T-cell (primary cell): ENCODE measurements around the gene KRT24. TPM values are rescaled to one million over a fixed set of nuclear protein-coding genes. Genes with fewer than 3 reads are reported as not detected.
"Not testable (repeated sequence)": the region's sequence is repeated elsewhere in the genome, so short reads cannot be mapped to it uniquely, and the experiment has no call there.

ENCODE experiments used
- ATAC-seq, 4 experiments: fragments of 200-7000 bp in 3 of 4; fragments of 150-1000 bp in 1 of 4; cut with Tn5 transposase; replicated peaks in 1 of 4; 1 replicate in 3 of 4; 2 replicates in 1 of 4; pipeline ENCODE4 v1.10.0; 2021; ENCODE audit warnings: moderate library complexity in 3 of 4, mild to moderate bottlenecking in 2 of 4, moderate number of reproducible peaks in 1 of 4
- CTCF ChIA-PET, 2 donors: fragments of 300-600 bp; sonication (Branson Sonifier 250); formaldehyde crosslinking; loops; one replicate each; lab custom pipeline; 2022; ENCODE audit warnings: antibody characterized with exemption in 2 of 2; lab: Charles Lee
- POLR2A ChIA-PET, 2 donors: fragments of 300-600 bp; sonication (Branson Sonifier 250); formaldehyde crosslinking; loops; one replicate each; lab custom pipeline; 2022; ENCODE audit warnings: antibody characterized with exemption in 2 of 2; lab: Charles Lee
- DNase-seq, 35 experiments: peaks; one replicate each; pipeline versions ENCODE4 v3.0.0 to v3.0.0-alpha.2; 2013 to 2023
- H3K27ac ChIP-seq: one replicate; pipeline ENCODE4 v1.5.1; 2013; ENCODE audit warnings: low read length
- H3K27me3 ChIP-seq, 2 experiments: replicated peaks in 1 of 2; 1 replicate in 1 of 2; 2 replicates in 1 of 2; pipeline versions ENCODE4 v1.6.1 to v1.7.0; 2013; ENCODE audit warnings: low read length in 1 of 2, mixed read lengths in 1 of 2; ENCODE audit not compliant: control insufficient read depth in 2 of 2, insufficient read depth in 2 of 2; ENCODE audit errors: extremely low read depth in 1 of 2
- H3K36me3 ChIP-seq, 2 donors: 1 replicate in 1 of 2; 2 replicates in 1 of 2; pipeline versions ENCODE4 v1.6.1 to v1.7.0; 2013; ENCODE audit warnings: low read length in 1 of 2; ENCODE audit not compliant: control insufficient read depth in 2 of 2, insufficient read depth in 1 of 2; ENCODE audit errors: extremely low read depth in 1 of 2
- H3K4me1 ChIP-seq, 2 experiments: 1 replicate in 1 of 2; 2 replicates in 1 of 2; pipeline versions ENCODE4 v1.6.1 to v1.7.0; 2013; ENCODE audit warnings: low read length in 2 of 2, mixed read lengths in 1 of 2; ENCODE audit not compliant: insufficient read depth in 2 of 2, control insufficient read depth in 1 of 2; ENCODE audit errors: extremely low read depth in 1 of 2
- H3K4me3 ChIP-seq, 2 donors: 1 replicate in 1 of 2; 2 replicates in 1 of 2; pipeline versions ENCODE4 v1.5.1 to v1.7.0; 2013; ENCODE audit warnings: mild to moderate bottlenecking in 2 of 2, low read length in 1 of 2, moderate library complexity in 1 of 2; ENCODE audit not compliant: control insufficient read depth in 1 of 2; ENCODE audit errors: extremely low read depth in 1 of 2
- H3K9me3 ChIP-seq: 2 replicates; pipeline ENCODE4 v1.7.0; 2013
- H3K27ac Mint-ChIP-seq, 2 donors: one replicate each; pipeline ENCODE4 v1.8.0; 2020 to 2021; ENCODE audit warnings: mild to moderate bottlenecking in 2 of 2, mixed read lengths in 2 of 2
- H3K27me3 Mint-ChIP-seq, 2 donors: one replicate each; pipeline ENCODE4 v1.8.0; 2021 to 2022; ENCODE audit warnings: mixed read lengths in 2 of 2
- H3K36me3 Mint-ChIP-seq: one replicate; pipeline ENCODE4 v1.8.0; 2021; ENCODE audit warnings: mixed read lengths
- H3K4me1 Mint-ChIP-seq, 3 donors: one replicate each; pipeline ENCODE4 v1.8.0; 2020 to 2022; ENCODE audit warnings: mixed read lengths in 3 of 3, mild to moderate bottlenecking in 1 of 3
- H3K4me3 Mint-ChIP-seq, 3 donors: one replicate each; pipeline ENCODE4 v1.8.0; 2020 to 2022; ENCODE audit warnings: mild to moderate bottlenecking in 3 of 3, mixed read lengths in 3 of 3, moderate library complexity in 3 of 3
- H3K9me3 Mint-ChIP-seq, 3 donors: one replicate each; pipeline ENCODE4 v1.8.0; 2020 to 2022; ENCODE audit warnings: mixed read lengths in 3 of 3
- WGBS: methylation state at CpG from one replicate; pipeline ENCODE4 v1.1.5; 2013; ENCODE audit warnings: missing lambda C conversion rate; ENCODE audit not compliant: insufficient coverage; 5-methylcytosine and 5-hydroxymethylcytosine counted together
- total RNA-seq, 35 experiments: library from RNA in 6 of 35; stranded (reverse) in 6 of 35; fragments of 120-200 nt in 1 of 35; gene quantifications; one replicate each; pipeline versions ENCODE4 v1.2.1 to v1.2.4 and lab custom pipeline; 2013 to 2026

Gene KRT24
- total RNA-seq (not detected), total RNA-seq (lab: John Stamatoyannopoulos, UW) (0 to 0.06 (median 0) reads per million in 29 experiments)
- not detected for total RNA-seq (2013)

- H3K36me3 Mint-ChIP-seq = no peaks in the 10 kb centered on the region
- ChIA-PET POLR2A (no interaction called here), CTCF (no interaction called here)
- H3K9me3 Mint-ChIP-seq = no peaks in the 10 kb centered on the region
- ATAC-seq (no peak), DNase-seq (no peak)
- H3K27ac ChIP-seq = no peak within 1 kb of the TSS
- H3K4me3 ChIP-seq = no peak within 1 kb of the TSS
- peaks cover 34 to 60% of the 10 kb centered on the region in 2 donors for H3K27me3 Mint-ChIP-seq
- H3K4me1 ChIP-seq = no peaks in the 10 kb centered on the region
- no peaks in the 10 kb centered on the region for H3K9me3 ChIP-seq
- H3K4me3 Mint-ChIP-seq = no peak within 1 kb of the TSS
- no CpG with 5 or more reads among the region's 7 CpGs for WGBS
- H3K36me3 ChIP-seq = no peaks in the 10 kb centered on the region
- H3K27ac Mint-ChIP-seq = no peak within 1 kb of the TSS
- peaks cover 4 to 26% of the 10 kb centered on the region in 2 experiments for H3K27me3 ChIP-seq
- no peaks in the 10 kb centered on the region for H3K4me1 Mint-ChIP-seq
Measured at GRCh38 chr17:40703652-40704051, at the start of gene KRT24. TSS of gene KRT24 (minus strand) at chr17:40703752. CDS start at chr17:40703693, 59 bp downstream.

GRCh38 chr17:40751065-40751464, 47.5 kb upstream of the KRT24 start:
- Histone ChIP-seq H3K4me3 (no peak overlapping the region), H3K9me3 (no peaks in the 10 kb centered on the region), H3K27ac (no peak overlapping the region), H3K4me1 (no peaks in the 10 kb centered on the region), H3K36me3 (no peaks in the 10 kb centered on the region), H3K27me3 (peaks cover 4 to 6% of the 10 kb centered on the region in 2 experiments)
- Mint-ChIP-seq H3K4me1 (no peaks in the 10 kb centered on the region), H3K27me3 (peaks cover 33 to 43% of the 10 kb centered on the region in 2 donors), H3K27ac (no peak overlapping the region), H3K4me3 (no peak overlapping the region), H3K9me3 (peaks cover 0 to 4% (median 0%) of the 10 kb centered on the region in 3 donors), H3K36me3 (no peaks in the 10 kb centered on the region)
- 88% methylated on average over 13 of the region's 14 CpGs for WGBS
- no peak for DNase-seq
- ATAC-seq = no peak
- ChIA-PET POLR2A (no interaction called here), CTCF (interaction anchor here in 1 of 2 donors (0.6 kb wide), 1 partner anchor 170 kb away, joined by 3 read pairs; no protein-coding TSS in a partner anchor)

DNA sequence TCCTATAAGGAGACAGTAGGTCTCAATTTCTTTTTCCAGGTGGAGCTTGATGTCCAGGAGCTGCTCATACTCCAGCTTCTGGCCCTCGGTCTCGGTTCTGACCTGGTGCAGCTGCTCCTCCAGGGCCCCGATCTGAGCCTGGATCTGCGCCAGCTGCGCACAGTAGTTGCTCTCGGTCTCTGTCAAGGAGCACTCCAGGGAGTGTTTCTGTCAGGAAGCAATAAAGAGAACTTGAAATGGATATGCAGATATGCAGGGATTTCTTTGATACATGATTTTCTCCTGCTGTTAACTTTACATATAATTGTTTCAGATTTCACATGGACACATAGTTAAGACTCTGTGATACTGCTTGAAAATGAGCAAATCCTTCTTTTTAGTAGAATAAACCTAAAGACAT, 46.8 kb upstream of the KRT24 start:
- H3K9me3 ChIP-seq = no peaks in the 10 kb centered on the region
- POLR2A ChIA-PET = no interaction called here
- Mint-ChIP-seq H3K4me1 (no peaks in the 10 kb centered on the region), H3K4me3 (no peak overlapping the region), H3K27me3 (peaks cover 35 to 42% of the 10 kb centered on the region in 2 donors), H3K27ac (no peak overlapping the region), H3K9me3 (peaks cover 0 to 4% (median 0%) of the 10 kb centered on the region in 3 donors), H3K36me3 (no peaks in the 10 kb centered on the region)
- CTCF ChIA-PET = no interaction called here
- H3K27ac ChIP-seq = no peak overlapping the region
- peaks cover 4 to 6% of the 10 kb centered on the region in 2 experiments for H3K27me3 ChIP-seq
- DNase-seq (no peak), ATAC-seq (no peak)
- no peaks in the 10 kb centered on the region for H3K4me1 ChIP-seq
- no peaks in the 10 kb centered on the region for H3K36me3 ChIP-seq
- no peak overlapping the region for H3K4me3 ChIP-seq
- 58% methylated on average over 2 of the region's 6 CpGs for WGBS

DNA sequence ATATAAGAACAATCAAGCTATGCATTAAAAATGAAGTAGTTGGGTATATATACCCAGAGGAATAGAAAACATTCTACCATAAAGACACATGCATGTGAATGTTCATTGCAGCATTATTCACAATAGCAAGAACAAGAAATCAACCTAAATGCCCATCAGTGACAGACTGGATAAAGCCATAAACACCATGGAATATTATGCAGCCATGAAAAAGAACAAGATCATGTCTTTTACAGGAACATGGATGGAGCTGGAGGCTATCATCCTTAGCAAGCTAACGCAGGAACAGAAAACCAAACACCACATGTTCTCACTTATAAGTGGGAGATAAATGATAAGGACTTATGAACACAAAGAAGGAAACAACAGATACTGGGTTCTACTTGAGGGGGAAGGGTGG, 45.1 kb upstream of the KRT24 start:
- H3K4me1 ChIP-seq, H3K9me3 Mint-ChIP-seq, H3K27ac ChIP-seq, H3K9me3 ChIP-seq, H3K4me3 Mint-ChIP-seq, H3K4me1 Mint-ChIP-seq, H3K4me3 ChIP-seq, CTCF ChIA-PET, H3K36me3 ChIP-seq, ATAC-seq, H3K27ac Mint-ChIP-seq, H3K36me3 Mint-ChIP-seq, DNase-seq, POLR2A ChIA-PET: not testable (repeated sequence)
- no CpG with 5 or more reads among the region's 1 CpG for WGBS
- H3K27me3 Mint-ChIP-seq = peaks cover 44 to 45% of the 10 kb centered on the region in 2 donors
- H3K27me3 ChIP-seq = peaks cover 4 to 12% of the 10 kb centered on the region in 2 experiments

GRCh38 chr17:40738553-40738952, 35.0 kb upstream of the KRT24 start:
- Mint-ChIP-seq H3K4me1 (no peaks in the 10 kb centered on the region), H3K9me3 (peaks cover 2 to 7% (median 5%) of the 10 kb centered on the region in 3 donors), H3K4me3 (no peak overlapping the region), H3K36me3 (peaks cover 3% of the 10 kb centered on the region), H3K27me3 (peaks cover 29 to 34% of the 10 kb centered on the region in 2 donors), H3K27ac (no peak overlapping the region)
- H3K4me1 ChIP-seq = no peaks in the 10 kb centered on the region
- H3K9me3 ChIP-seq = no peaks in the 10 kb centered on the region
- CTCF ChIA-PET = no interaction called here
- H3K27ac ChIP-seq = no peak overlapping the region
- POLR2A ChIA-PET = no interaction called here
- WGBS = 43% methylated on average over 3 of the region's 4 CpGs
- no peak for ATAC-seq
- H3K27me3 ChIP-seq = peaks cover 2 to 16% of the 10 kb centered on the region in 2 experiments
- no peak overlapping the region for H3K4me3 ChIP-seq
- no peak for DNase-seq
- no peaks in the 10 kb centered on the region for H3K36me3 ChIP-seq

DNA sequence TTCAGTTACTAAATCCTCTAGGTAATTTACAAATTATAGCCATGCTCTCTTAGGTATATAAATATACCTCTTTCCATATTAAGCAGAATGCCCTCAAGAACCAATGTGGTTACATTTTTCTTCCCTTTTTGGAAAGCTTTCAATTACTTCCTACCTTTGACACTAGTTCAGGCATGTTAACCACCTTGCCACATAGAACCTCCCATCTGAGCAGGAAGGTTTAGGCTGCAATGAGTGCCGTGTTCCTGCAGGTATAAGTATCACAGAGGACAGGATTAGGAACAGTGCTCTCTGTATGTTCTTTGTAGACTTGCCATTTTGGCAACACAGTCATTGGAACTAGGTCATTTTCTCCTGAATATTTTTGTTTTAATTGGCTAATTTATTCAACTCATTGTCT, 31.5 kb upstream of the KRT24 start:
- Mint-ChIP-seq H3K27me3 (peaks cover 18 to 30% of the 10 kb centered on the region in 2 donors), H3K27ac (no peak overlapping the region), H3K36me3 (no peaks in the 10 kb centered on the region), H3K4me3 (no peak overlapping the region), H3K9me3 (no peaks in the 10 kb centered on the region), H3K4me1 (no peaks in the 10 kb centered on the region)
- H3K4me3 ChIP-seq = no peak overlapping the region
- H3K27ac ChIP-seq = no peak overlapping the region
- DNase-seq (no peak), ATAC-seq (no peak)
- ChIA-PET POLR2A (no interaction called here), CTCF (no interaction called here)
- no peaks in the 10 kb centered on the region for H3K9me3 ChIP-seq
- peaks cover 10 to 12% of the 10 kb centered on the region in 2 experiments for H3K27me3 ChIP-seq
- no peaks in the 10 kb centered on the region for H3K4me1 ChIP-seq
- H3K36me3 ChIP-seq = no peaks in the 10 kb centered on the region
- no CpG with 5 or more reads among the region's 1 CpG for WGBS

DNA sequence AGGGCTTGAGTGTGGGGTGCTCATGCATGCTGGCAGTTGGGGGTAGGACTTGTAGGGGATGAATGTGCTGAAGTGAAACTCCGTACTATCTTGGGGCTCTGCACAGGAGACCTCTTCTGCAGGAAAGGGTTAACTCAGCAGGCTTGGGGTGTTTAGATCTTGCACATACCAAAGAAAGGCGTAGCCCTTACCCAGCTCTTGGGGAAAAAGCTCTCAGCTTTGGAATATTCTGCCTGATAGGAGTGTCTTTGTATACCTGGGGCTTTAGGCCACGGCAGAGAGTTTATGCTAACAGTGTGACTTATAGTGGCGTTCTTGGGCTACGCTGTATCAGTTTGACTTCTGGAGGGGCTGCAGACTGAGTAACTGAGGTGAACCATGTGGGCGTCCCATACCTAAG, 30.5 kb upstream of the KRT24 start:
- H3K4me3 ChIP-seq = no peak overlapping the region
- H3K27ac ChIP-seq = no peak overlapping the region
- no peaks in the 10 kb centered on the region for H3K36me3 Mint-ChIP-seq
- ChIA-PET CTCF (no interaction called here), POLR2A (no interaction called here)
- H3K27me3 ChIP-seq = peaks cover 13 to 14% of the 10 kb centered on the region in 2 experiments
- H3K4me3 Mint-ChIP-seq = no peak overlapping the region
- H3K27ac Mint-ChIP-seq = no peak overlapping the region
- 90% methylated on average over 3 of the region's 6 CpGs for WGBS
- no peaks in the 10 kb centered on the region for H3K9me3 ChIP-seq
- no peaks in the 10 kb centered on the region for H3K4me1 Mint-ChIP-seq
- H3K9me3 Mint-ChIP-seq = no peaks in the 10 kb centered on the region
- H3K27me3 Mint-ChIP-seq = peaks cover 19 to 30% of the 10 kb centered on the region in 2 donors
- no peaks in the 10 kb centered on the region for H3K4me1 ChIP-seq
- no peak for ATAC-seq
- no peak for DNase-seq
- H3K36me3 ChIP-seq = no peaks in the 10 kb centered on the region
